ENCODE measurements around the gene SFXN5. TPM values are rescaled to one million over a fixed set of nuclear protein-coding genes. Genes with fewer than 3 reads are reported as not detected.

SFXN5 gene
- total RNA-seq, 2 experiments from 2014 or later: 15.7 to 18.6 TPM

DNA sequence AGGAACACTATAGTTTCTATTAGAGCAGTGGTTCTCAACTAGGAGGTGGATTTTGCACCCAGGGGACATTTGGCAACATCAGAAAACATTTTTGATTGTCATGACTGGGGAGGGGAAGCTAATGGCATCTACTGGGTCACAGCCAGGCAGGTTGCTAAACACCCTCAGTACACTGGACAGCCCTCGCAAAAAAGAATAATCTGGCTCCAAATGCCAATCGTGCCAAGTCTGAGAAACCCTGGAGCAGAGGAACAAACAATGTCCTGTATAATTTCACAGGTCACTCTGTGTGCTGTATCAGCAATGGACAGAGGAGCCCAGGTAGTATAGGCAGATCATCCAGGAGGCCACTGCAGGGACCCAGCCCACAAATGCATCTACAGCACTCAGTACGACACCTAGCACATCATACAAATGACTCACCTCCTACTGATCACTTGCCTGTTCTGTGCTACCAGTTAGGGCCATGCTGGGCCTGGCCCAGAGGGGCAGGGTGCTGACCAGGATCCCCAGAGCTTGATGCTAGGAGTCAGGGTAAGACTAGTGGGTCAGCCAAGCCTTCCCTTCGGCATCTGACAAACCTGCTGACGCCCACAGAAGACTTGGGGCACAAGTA is 37.6 kb downstream of the SFXN5 start:
- ChIA-PET POLR2A (no interaction called here), CTCF (interaction anchor here (1.2 kb wide), 1 partner anchor 60 kb away, joined by 3 read pairs; no protein-coding TSS in a partner anchor)
- Mint-ChIP-seq H3K27ac (no peak overlapping the region), H3K36me3 (ENCODE audit: low read depth) (no peaks in the 10 kb centered on the region), H3K27me3 (ENCODE audit: low read depth) (no peaks in the 10 kb centered on the region), H3K4me3 (no peak overlapping the region), H3K4me1 (ENCODE audit: low read depth) (no peaks in the 10 kb centered on the region), H3K9me3 (ENCODE audit: insufficient read depth) (no peaks in the 10 kb centered on the region)
- no peak for DNase-seq
- no peak for ATAC-seq

DNA sequence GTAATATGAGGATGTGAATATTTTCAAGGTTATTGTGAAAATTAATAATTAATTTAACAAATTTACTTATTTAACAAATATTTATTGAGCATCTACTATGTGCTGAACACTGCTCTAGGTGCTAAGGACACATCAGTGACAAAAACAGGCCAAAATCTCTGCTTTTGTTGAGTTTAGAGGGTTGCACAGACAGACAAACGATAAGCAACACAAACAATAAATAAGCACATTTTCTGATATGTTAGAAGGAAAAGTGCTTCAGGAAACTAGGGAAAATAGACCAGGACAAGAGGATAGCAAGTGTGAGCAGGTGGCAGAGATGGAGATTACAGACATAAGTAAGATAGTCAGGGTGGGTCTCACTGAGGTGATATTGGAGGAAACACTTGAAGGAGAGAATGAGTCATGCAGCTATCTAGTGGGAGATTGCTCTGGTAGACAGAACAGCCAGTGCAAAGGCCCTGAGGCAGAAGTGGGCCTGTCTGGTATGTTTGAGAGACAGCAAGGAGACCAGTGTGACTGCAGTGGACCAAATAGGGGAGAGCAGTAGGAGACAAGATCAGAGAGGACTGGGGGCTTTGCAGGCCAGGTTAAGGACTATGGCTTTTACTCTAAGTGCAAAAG is 38.3 kb downstream of the SFXN5 start:
- ChIA-PET POLR2A (no interaction called here), CTCF (no interaction called here)
- no peaks in the 10 kb centered on the region for H3K9me3 Mint-ChIP-seq (ENCODE audit: insufficient read depth)
- H3K27me3 Mint-ChIP-seq (ENCODE audit: low read depth): no peaks in the 10 kb centered on the region
- no peaks in the 10 kb centered on the region for H3K36me3 Mint-ChIP-seq (ENCODE audit: low read depth)
- ATAC-seq: no peak
- H3K4me3 Mint-ChIP-seq: no peak overlapping the region
- no peak for DNase-seq
- H3K4me1 Mint-ChIP-seq (ENCODE audit: low read depth): no peaks in the 10 kb centered on the region
- no peak overlapping the region for H3K27ac Mint-ChIP-seq

DNA sequence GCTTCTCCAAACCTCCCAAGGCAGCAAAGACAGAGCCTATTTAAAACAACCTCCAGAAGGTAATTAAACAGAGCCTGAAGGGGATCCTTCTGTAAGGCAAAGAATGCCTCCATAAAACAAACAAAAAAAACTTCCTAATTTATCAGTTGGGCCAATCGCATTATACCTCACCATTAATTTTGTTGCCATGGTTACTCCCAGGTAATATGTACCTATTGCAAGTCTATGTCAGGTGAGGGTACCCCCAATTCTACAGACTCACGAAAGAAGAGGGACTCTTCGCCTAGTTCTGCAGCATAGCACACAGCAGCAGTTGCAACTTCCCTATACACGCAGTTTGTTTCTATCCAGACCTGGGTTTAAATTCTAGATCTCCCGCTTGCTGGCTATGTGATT is 38.8 kb downstream of the SFXN5 start:
- Mint-ChIP-seq H3K9me3 (ENCODE audit: insufficient read depth) (no peaks in the 10 kb centered on the region), H3K27me3 (ENCODE audit: low read depth) (no peaks in the 10 kb centered on the region), H3K4me3 (no peak overlapping the region), H3K36me3 (ENCODE audit: low read depth) (no peaks in the 10 kb centered on the region), H3K27ac (no peak overlapping the region), H3K4me1 (ENCODE audit: low read depth) (no peaks in the 10 kb centered on the region)
- ATAC-seq (no peak), DNase-seq (no peak)
- CTCF ChIA-PET: no interaction called here
- POLR2A ChIA-PET: no interaction called here

DNA sequence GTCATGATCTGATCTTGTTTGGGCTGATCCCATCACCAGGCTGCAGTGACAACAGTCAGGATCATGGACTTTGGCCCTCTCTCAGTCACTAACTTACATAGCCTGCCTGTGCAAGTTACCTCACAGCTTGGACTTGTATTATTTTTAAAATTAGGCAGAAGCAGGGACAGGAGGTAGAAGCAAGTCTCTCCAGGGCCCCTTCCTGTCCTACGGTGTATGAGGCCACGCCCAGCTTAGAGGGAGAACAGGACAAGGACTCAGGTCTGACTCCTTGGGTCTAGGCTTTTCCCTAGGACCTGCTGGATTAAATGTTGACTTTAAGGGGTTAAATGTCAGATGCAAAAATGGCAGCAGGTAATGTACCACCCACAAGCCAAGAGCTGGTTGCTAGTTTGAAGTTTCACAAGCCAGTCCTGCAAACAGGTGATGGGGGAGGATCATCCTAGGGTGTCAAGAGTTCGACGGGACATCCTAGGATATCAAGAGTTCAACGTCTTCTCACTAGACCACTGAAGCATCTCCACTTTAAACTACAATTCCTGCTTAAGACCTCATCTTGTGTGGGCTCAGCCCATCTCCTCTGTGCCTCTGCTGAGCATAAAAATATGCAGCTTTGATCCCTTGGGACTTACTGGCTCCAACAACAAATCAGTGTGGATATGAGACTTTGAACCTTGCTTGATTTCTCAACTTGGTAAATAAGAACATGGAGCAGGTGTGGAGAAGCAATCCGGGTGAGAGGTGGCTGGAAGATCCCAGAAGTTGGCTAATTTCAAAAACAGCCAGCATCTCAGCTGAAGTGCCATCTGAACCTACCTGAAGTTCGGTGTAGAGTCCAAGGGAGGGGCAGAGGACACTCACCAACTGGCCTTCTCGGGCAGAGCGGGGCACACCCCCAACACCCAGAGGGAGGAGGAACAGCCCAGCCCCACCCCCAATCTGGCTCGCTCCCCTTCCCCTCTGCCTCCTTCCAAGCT is 39.5 kb downstream of the SFXN5 start:
- CTCF ChIA-PET: no interaction called here
- DNase-seq (no peak), ATAC-seq (no peak)
- no peaks in the 10 kb centered on the region for H3K4me1 Mint-ChIP-seq (ENCODE audit: low read depth)
- POLR2A ChIA-PET: no interaction called here
- H3K27ac Mint-ChIP-seq: no peak overlapping the region
- no peaks in the 10 kb centered on the region for H3K9me3 Mint-ChIP-seq (ENCODE audit: insufficient read depth)
- no peak overlapping the region for H3K4me3 Mint-ChIP-seq
- no peaks in the 10 kb centered on the region for H3K27me3 Mint-ChIP-seq (ENCODE audit: low read depth)
- H3K36me3 Mint-ChIP-seq (ENCODE audit: low read depth): no peaks in the 10 kb centered on the region

DNA sequence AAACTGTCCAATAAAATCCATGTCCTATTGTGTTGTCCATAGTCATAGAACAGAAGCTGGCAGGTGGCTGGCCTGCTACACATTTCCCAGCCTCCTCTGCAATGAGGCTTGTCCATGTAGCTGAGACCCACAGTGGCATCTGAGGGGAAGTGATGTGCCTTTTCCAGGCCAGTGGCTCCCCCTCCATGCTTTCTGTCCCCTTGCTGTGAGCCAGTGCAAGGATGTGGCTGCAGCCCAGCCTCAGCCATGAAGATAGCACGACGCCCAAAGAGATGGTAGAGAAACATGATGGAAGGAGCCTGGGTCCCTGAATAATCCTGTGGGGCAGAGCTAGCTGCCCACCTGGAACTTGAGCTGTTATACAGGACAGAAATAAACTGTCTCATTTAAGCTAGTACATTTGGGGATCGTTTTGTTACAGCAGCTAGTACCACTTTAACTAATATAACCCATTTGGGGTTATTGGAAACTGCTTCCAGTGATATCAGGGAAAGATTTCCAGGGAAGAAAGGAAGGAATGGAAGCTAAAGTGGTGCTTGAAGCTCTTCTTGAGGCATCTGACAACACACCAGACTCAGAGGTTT is 40.3 kb downstream of the SFXN5 start:
- no peaks in the 10 kb centered on the region for H3K9me3 Mint-ChIP-seq (ENCODE audit: insufficient read depth)
- ChIA-PET POLR2A (no interaction called here), CTCF (no interaction called here)
- H3K27ac Mint-ChIP-seq: no peak overlapping the region
- H3K27me3 Mint-ChIP-seq (ENCODE audit: low read depth): no peaks in the 10 kb centered on the region
- DNase-seq (no peak), ATAC-seq (no peak)
- no peaks in the 10 kb centered on the region for H3K4me1 Mint-ChIP-seq (ENCODE audit: low read depth)
- no peaks in the 10 kb centered on the region for H3K36me3 Mint-ChIP-seq (ENCODE audit: low read depth)
- no peak overlapping the region for H3K4me3 Mint-ChIP-seq

DNA sequence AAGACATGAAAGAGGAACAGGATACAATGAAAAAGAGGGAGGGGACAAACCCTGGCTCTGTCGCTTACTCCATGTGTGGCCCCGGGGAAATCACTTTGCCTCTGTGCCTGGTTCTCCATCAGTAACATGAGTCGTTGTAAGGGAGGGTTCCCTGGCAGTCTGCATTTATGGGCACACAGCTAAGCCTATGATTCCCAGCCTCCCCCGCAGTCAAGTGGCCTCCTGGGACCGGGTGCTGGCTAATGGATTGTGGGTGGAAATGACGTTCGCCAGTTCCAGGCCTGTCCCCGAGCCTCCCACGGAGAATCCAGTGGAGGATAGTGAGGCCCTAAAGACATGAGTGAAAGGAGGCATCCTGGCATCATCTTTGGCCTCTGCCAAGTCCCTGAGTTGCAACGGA is 42.7 kb downstream of the SFXN5 start:
- no peaks in the 10 kb centered on the region for H3K36me3 Mint-ChIP-seq (ENCODE audit: low read depth)
- no peak overlapping the region for H3K27ac Mint-ChIP-seq
- H3K4me3 Mint-ChIP-seq: no peak overlapping the region
- no peaks in the 10 kb centered on the region for H3K4me1 Mint-ChIP-seq (ENCODE audit: low read depth)
- CTCF ChIA-PET: no interaction called here
- no peaks in the 10 kb centered on the region for H3K9me3 Mint-ChIP-seq (ENCODE audit: insufficient read depth)
- POLR2A ChIA-PET: no interaction called here
- H3K27me3 Mint-ChIP-seq (ENCODE audit: low read depth): no peaks in the 10 kb centered on the region
- DNase-seq (no peak), ATAC-seq (no peak)

DNA sequence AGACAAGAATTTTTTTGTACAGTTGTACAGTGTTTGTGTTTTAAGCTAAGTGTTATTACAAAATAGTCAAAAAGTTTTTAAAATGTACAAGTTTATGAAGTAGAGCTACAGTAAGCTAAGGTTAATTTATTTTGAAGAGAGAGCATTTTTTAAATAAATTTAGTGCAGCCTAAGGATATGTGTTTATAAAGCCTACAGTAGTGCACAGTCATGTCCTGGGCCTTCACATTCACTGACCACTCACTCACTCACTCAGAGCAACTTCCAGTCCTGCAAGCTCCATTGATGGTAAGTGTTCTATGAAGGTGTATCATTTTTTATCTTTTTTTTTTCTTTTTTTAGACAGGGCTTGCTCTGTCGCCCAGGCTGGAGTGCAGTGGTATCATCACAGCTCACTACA is 44.2 kb downstream of the SFXN5 start:
- ATAC-seq (no peak), DNase-seq (no peak)
- ChIA-PET CTCF (interaction anchor here (0.6 to 0.9 kb wide), 3 partner anchors 134 to 150 kb away, joined by 3 read pairs; no protein-coding TSS in a partner anchor), POLR2A (no interaction called here)
- Mint-ChIP-seq H3K4me1 (ENCODE audit: low read depth) (no peaks in the 10 kb centered on the region), H3K27ac (no peak overlapping the region), H3K36me3 (ENCODE audit: low read depth) (no peaks in the 10 kb centered on the region), H3K9me3 (ENCODE audit: insufficient read depth) (no peaks in the 10 kb centered on the region), H3K27me3 (ENCODE audit: low read depth) (no peaks in the 10 kb centered on the region), H3K4me3 (no peak overlapping the region)

DNA sequence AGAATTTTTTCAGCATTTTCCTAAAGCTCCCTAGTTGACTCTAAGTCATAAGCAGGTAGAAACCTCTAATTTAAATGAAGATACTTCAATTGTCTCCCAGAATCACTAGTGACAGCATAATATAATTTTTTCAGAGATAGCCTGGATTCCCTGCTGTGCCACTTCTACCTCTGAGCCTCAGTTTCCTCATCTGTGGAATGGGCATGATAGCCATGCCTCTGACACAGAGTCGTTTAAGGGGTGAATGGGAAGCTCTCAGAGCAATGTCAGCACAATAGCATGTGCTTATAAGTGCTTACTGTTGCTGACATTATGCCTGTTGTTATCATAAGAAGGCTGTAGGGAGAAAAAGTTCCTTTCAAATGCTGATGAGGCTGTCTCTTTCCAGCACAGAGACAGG is 48.0 kb downstream of the SFXN5 start:
- Mint-ChIP-seq H3K4me1 (ENCODE audit: low read depth) (no peaks in the 10 kb centered on the region), H3K36me3 (ENCODE audit: low read depth) (no peaks in the 10 kb centered on the region), H3K27me3 (ENCODE audit: low read depth) (no peaks in the 10 kb centered on the region), H3K9me3 (ENCODE audit: insufficient read depth) (no peaks in the 10 kb centered on the region), H3K4me3 (no peak overlapping the region), H3K27ac (no peak overlapping the region)
- POLR2A ChIA-PET: interaction anchor here (1.2 kb wide), 1 partner anchor 41 kb away, joined by 3 read pairs; no protein-coding TSS in a partner anchor
- DNase-seq: no peak
- CTCF ChIA-PET: no interaction called here
- ATAC-seq: no peak

DNA sequence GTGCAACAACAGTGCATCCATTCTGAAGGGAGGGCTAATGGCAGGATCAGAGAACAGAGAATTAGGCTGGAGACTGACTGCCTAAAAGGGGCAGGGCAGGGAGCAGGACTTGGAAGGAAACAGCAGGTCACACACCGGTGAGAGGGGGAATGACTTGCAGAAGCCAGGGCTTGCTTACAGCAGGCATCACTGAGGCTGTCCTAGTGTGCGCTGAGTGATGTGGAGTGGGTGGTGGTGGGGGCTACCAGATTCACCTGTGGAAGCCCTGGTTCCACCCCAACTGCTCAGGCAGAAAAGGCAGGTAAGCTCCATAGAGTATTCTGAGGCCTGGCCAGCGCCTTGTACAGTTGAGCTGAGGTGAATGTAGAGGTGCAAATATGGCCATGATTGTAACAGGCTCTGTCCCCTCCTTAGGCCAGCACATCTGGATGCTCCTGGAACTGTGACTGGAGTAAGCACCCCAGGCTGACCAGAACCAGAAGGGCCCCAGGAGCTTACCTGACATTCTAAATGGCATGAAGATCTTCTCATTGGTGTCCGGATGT is 49.4 kb downstream of the SFXN5 start:
- no peak for DNase-seq
- no peaks in the 10 kb centered on the region for H3K9me3 Mint-ChIP-seq (ENCODE audit: insufficient read depth)
- H3K27me3 Mint-ChIP-seq (ENCODE audit: low read depth): no peaks in the 10 kb centered on the region
- H3K27ac Mint-ChIP-seq: no peak overlapping the region
- no peak for ATAC-seq
- no peak overlapping the region for H3K4me3 Mint-ChIP-seq
- H3K36me3 Mint-ChIP-seq (ENCODE audit: low read depth): no peaks in the 10 kb centered on the region
- ChIA-PET POLR2A (no interaction called here), CTCF (no interaction called here)
- H3K4me1 Mint-ChIP-seq (ENCODE audit: low read depth): no peaks in the 10 kb centered on the region

DNA sequence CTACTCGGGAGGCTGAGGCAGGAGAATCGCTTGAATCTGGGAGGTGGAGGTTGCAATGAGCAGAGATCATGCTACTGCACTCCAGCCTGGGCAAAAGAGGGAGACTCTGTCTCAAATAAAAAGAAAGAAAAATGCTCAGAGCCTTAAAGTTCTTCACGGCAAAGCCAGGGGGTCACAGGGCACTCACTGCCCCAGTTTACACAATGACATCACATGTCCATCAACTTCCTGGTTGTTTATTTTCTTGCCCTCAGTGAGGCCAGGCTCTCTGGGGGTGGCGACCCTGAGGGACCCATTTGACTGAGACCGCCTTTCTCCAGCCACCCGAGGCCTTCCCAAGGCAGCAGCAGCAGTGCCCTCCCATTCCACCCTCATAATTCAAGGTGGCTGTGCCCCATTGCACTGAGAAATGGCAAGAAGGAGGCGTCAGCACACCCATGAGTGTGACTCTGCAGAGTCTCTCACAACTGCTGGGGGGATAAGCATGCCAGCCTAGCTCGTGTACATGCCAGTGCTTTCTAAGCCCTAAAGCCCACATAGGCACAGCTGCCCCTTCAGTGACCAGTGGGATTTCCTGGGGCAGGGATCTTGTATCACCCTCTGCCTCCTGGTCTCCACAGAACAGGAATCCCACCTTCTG is 50.0 kb downstream of the SFXN5 start:
- no peaks in the 10 kb centered on the region for H3K36me3 Mint-ChIP-seq (ENCODE audit: low read depth)
- H3K4me3 Mint-ChIP-seq: no peak overlapping the region
- ATAC-seq (no peak), DNase-seq (no peak)
- no peak overlapping the region for H3K27ac Mint-ChIP-seq
- H3K9me3 Mint-ChIP-seq (ENCODE audit: insufficient read depth): no peaks in the 10 kb centered on the region
- ChIA-PET CTCF (no interaction called here), POLR2A (no interaction called here)
- no peaks in the 10 kb centered on the region for H3K27me3 Mint-ChIP-seq (ENCODE audit: low read depth)
- no peaks in the 10 kb centered on the region for H3K4me1 Mint-ChIP-seq (ENCODE audit: low read depth)

DNA sequence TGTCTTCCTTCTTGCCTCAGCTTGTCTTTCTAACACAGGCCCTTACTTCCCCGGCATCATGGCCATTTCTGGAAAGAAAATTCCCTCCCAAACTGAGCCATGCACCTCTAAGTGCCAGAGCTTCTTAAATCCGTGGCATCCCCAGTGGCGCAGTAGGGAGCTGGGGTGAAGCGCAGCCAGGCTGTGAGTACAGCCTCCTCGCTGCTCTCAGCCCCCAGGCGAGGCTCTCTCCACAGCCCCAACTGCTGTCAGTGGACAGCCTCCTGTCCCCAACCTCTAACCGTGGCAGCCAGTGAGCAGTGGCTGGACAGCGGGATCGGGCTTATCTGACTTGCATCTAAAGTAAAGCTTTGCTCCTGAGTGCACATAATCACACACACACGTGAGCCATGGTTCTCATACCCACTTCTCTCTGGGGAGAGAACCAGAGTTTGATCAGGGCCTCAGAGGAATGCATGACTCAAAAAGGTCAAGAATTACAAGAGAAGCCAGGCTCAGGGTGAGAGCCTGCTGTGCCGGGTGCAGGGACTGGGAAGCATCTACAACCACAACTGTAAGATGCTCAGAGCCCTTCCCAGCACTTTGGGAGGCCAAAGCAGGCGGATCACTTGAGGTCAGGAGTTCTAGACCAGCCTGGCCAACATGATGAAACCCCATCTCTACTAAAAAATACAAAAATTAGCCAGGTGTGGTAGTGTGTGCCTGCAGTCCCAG is 50.7 kb downstream of the SFXN5 start:
- H3K27ac Mint-ChIP-seq: no peak overlapping the region
- H3K4me3 Mint-ChIP-seq: no peak overlapping the region
- H3K36me3 Mint-ChIP-seq (ENCODE audit: low read depth): no peaks in the 10 kb centered on the region
- ATAC-seq (no peak), DNase-seq (no peak)
- ChIA-PET CTCF (no interaction called here), POLR2A (no interaction called here)
- H3K9me3 Mint-ChIP-seq (ENCODE audit: insufficient read depth): no peaks in the 10 kb centered on the region
- no peaks in the 10 kb centered on the region for H3K27me3 Mint-ChIP-seq (ENCODE audit: low read depth)
- no peaks in the 10 kb centered on the region for H3K4me1 Mint-ChIP-seq (ENCODE audit: low read depth)
